HEK293 (cell line): ENCODE measurements around the gene LTV1.

Experiments
- ZNF184 ChIP-seq: fragments of 450-650 bp; IDR thresholded peaks from 2 replicates; pipeline ENCODE4 v1.5.1; 2018; ENCODE audit warnings: missing biosample characterization, mild to moderate bottlenecking, missing genetic modification characterization
- ZNF776 ChIP-seq: fragments of 450-650 bp; formaldehyde crosslinking; IDR thresholded peaks from 2 replicates; pipeline ENCODE4 v1.5.0; 2017; ENCODE audit warnings: missing biosample characterization, missing genetic modification characterization, borderline replicate concordance

- TF ChIP-seq ZNF184, result no peak
- TF ChIP-seq ZNF776 (tag by site-specific recombination), result no peak
Observed at GRCh38 chr6:143840595-143841265, 2.4 kb upstream of the LTV1 start.
